HPDE6-E6E7 (cell line): ENCODE results near the gene USP32.
"Not testable (repeated sequence)": the region's sequence is repeated elsewhere in the genome, so short reads cannot be mapped to it uniquely, and the experiment has no call there.

Source experiments
- DNase-seq: peaks from one replicate; pipeline ENCODE4 v3.0.0; 2011; ENCODE audit warnings: missing footprints; ENCODE audit errors: extremely low spot score

USP32 gene

GRCh38 chr17:60371818-60372510, 20.0 kb downstream of the USP32 start:
- DNase-seq: no peak

- DNase-seq: no peak
Measured at GRCh38 chr17:60371416-60371815, 20.5 kb downstream of the USP32 start.

- DNase-seq: no peak
Measured at GRCh38 chr17:60369727-60370126, 22.2 kb downstream of the USP32 start.

DNA sequence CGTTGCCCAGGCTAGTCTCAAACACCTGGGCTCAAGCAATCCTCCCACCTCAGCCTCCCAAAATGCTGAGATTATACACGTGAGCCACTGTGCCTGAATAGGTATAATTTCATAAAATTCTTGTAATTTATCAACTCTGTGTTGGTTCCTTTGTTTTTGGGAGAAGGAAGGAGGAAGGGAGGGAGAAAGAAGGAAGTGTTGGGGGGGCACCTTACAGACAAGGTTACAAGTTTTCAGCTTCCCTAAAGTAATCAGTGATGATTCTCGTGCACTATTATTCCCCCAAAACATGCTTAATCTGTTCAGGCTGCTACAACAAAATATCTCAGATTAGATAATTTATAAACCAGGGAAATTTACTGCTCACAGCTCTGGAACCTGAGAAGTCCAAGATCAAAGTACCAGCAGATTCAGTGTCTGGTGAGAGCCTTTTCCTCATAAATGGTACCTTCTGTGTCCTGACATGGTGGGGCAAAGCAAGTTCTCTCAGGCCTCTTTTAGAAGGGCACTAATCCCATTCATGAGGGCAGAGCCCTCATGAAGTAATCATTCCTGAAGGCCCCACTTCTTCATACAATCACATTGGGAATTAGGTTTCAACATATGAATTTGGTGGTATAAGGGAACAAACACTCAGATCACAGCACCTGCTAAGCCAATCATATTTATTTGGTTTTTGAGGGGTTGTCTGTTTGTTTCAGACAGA, 28.1 kb downstream of the USP32 start:
- DNase-seq: no peak

GRCh38 chr17:60362329-60362728, 29.6 kb downstream of the USP32 start:
- no peak for DNase-seq

- no peak for DNase-seq
Measured at GRCh38 chr17:60361889-60362288, 30.0 kb downstream of the USP32 start.

- no peak for DNase-seq
Measured at GRCh38 chr17:60359415-60359814, 32.5 kb downstream of the USP32 start.

DNA sequence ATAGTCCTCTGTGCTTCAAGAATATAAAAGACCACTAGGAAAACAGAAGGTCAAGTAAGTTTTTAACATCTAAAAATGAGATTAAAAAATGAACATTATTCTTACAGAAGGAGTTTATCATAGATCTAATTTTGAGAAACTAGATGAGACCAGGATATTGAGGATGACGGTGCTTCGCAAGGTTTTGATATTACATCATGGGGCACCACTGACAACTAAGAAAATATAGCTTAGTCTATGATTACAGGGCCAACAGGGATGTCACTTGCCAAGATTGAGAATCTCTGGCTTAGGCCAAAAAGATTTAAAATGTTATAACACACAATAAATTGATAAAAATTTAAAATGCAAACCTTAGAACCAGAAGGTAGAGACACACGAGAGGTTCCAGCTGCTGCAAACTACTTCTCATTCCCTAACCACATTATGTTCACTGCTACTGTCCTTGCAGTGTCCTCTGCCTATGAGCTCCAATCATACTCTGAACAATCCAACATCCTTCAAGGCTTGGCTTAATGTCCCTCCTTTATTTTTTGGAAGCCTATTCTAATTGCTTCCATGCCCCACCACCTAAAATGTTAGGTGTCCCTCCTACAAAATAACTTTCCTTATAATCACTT, 33.2 kb downstream of the USP32 start:
- no peak for DNase-seq

GRCh38 chr17:60356940-60357339, 35.0 kb downstream of the USP32 start:
- DNase-seq: no peak

DNA sequence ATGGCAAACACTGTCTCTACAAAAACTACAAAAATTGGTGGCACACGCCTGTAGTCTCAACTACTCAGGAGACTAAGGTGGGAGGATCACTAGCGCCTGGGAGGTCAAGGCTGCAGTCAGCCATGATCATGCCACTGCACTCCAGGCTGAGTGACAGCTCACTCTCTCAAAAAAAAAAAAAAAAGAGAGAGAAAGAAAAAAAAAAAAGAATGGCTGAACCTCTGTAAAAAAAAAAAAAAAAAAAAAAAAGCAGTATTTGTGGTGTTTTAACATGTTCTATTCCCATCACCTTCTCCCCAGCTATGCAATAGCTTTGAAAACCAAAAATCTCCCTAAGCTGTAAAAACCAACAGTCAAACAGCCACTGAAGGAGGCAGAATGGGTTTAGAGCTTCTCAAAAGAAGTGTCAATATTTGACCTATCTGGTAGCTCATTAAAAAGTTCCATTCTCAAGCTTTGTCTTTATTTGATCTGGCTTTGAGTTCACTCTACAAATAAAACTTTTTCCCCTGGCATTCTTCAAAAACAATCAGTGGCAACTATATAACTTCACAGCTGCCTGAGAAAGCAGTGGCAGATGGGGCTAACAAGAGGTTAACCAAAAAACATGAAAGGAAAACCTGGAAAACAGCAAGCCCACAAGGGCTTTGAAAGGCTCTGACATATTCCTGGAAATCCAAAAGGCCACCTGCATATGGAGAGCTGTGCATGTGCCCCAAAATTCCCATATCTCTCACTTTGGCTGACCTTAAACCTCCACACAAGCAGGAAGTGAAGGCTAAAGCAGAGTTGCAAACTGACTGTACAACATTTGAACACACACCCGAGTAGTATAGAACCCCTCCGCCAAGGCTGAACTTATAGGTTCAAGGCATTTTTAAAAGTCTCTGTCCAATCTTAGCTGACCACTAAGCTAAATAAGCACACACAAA, 36.0 kb downstream of the USP32 start:
- DNase-seq: no peak

- DNase-seq: no peak
Measured at GRCh38 chr17:60354223-60354622, 37.7 kb downstream of the USP32 start.

DNA sequence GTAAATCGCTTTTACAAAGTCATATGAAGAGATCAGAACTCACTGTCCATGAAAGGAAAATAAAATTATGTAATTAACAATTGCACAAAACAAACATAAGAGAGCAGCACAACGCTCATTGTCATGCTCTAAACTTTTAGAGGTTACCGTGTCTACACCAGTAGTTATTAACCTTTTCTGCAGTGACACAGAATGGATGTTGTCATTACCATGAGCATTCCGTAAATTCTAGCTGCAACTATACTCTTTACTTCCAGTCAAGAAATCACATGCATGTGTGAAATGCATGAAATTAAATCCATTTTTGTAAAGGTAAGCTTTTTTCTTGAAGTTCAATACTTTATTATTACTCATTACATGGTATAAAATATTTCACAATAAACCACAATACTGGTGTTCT, 38.2 kb downstream of the USP32 start:
- no peak for DNase-seq

- no peak for DNase-seq
Measured at GRCh38 chr17:60352569-60352968, 39.4 kb downstream of the USP32 start.

GRCh38 chr17:60352071-60352470, 39.9 kb downstream of the USP32 start:
- no peak for DNase-seq

DNA sequence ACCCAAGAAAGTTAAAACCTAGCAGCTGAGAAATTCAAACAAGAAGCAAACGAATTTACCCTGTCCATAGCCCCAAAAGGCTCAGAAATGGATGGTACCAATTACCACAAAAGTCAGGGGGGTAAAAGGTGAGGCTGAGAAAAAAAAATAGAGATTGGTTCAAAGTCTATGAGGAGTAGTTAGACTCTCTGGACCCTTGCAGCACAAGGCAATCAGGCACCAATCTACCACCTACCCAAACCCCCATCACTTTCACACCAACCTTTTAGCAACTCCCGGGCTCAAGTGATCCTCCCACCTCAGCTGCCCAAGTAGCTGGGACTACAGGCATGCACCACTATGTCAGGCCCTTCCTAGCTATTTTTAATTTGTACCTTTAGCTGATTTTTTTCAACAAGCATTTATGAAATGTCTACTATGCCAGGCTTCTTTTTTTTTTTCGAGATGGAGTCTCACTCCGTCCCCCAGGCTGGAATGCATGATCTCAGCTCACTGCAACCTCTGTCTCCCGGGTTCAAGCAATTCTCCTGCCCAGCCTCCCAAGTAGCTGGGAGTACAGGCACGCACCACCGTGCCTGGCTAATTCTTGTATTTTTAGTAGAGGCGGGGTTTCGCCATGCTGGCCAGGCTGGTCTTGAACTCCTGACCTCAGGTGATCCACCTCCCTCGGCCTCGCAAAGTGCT, 40.8 kb downstream of the USP32 start:
- DNase-seq: no peak

- no peak for DNase-seq
Measured at GRCh38 chr17:60348616-60349015, 43.3 kb downstream of the USP32 start.

DNA sequence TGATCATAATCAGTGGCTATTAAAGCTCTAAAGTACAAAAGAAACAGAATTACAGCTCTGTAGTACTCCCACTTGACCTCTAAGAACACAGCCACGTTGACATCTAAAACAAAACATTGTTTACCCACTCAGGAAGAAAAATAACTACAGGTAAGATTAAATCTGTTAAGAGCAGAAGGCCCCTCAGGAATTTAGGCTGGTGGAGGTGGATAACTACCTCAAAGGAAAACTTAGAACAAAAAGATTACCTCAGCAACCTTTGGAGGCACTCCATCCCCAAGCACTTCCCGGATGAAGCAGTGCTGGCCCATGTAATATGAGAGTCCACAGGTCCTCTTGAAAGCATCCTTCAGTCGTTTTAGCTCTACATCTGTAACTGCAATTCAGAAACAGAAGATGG, 46.7 kb downstream of the USP32 start:
- DNase-seq: no peak

DNA sequence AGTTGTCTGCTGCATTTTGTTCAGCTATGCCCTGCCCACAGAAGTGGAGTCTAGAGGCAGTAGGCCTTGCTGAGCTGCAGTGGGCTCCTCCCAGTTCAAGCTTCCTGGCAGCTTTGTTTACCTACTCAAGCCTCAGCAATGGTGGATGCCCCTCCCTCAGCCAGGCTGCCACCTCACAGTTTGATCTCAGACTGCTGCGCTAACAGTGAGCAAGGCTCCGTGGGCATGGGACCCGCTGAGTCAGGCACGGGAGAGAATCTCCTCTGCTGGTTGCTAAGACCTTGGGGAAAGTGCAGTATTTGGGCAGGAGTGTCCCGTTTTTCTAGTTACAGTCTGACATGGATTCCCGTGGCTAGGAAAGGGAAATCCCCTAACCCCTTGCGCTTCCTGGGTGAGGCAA, 49.4 kb downstream of the USP32 start:
- not testable (repeated sequence) for DNase-seq

GRCh38 chr17:60335289-60335688, 56.6 kb downstream of the USP32 start:
- DNase-seq: no peak

DNA sequence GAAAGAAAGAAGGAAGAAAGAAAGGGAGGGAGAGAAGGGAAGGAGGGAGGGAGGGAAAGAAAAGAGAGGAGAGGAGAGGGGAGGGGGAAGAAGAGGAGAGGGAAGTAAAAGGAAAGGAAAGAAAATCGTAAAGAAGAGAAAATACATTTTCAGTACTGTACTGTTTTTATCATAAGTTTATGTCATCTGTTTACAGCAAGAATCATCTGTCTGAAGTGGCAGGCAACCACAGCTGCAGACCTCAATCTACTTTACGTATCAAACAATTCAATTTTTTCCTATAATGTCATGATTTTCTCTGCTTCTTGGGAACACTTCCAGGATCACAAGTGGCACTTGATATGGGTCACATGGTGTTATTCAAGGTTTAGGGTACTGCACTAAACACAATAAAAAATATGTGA, 58.3 kb downstream of the USP32 start:
- no peak for DNase-seq

DNA sequence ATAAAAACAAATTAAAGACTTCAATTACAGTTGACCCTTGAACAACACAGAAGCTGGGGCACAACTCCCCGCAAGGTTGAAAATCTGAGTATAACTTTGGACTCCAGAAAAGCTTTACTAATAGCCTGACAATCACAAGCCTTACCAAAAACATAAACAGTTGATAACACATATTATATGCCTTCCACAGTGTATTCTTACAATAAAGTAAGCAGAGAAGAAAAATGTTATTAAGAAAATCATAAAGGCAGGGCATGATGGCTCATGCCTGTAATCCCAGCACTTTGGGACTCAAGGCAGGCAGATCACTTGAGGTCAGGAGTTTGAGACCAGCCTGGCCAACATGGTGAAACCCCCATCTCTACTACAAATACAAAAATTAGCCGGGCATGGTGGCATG, 58.9 kb downstream of the USP32 start:
- not testable (repeated sequence) for DNase-seq
